MM.1S (cell line): ENCODE results near the gene VDAC1.

Source experiments
- CTCF ChIP-seq: fragments of 300-600 bp; sonication (generic); IDR thresholded peaks from 2 replicates; pipeline ENCODE4 v1.5.1; 2016; ENCODE audit warnings: antibody characterized with exemption, low read length, mixed read lengths
- EZH2 ChIP-seq: fragments of 300-600 bp; sonication (generic); optimal IDR thresholded peaks from 2 replicates; pipeline ENCODE3; 2017; ENCODE audit warnings: low read depth, mild to moderate bottlenecking, antibody characterized with exemption, low read length, mixed read lengths
- EZH2phosphoT487 ChIP-seq: fragments of 300-600 bp; sonication (generic); IDR thresholded peaks from 2 replicates; pipeline ENCODE4 v1.6.1; 2018; ENCODE audit warnings: antibody characterized with exemption, low read length

GRCh38 chr5:133985540-133986180, 19.1 kb downstream of the VDAC1 start:
- TF ChIP-seq CTCF (no peak), EZH2 (no peak), EZH2phosphoT487 (no peak)
